GM12878 (cell line): ENCODE data around the gene APBB1IP. TPM values are rescaled to one million over a fixed set of nuclear protein-coding genes. Genes with fewer than 3 reads are reported as not detected.

Experiments used
- ATF7 ChIP-seq: fragments of 450-650 bp; IDR thresholded peaks from 2 replicates; pipeline ENCODE4 v1.6.1; 2016; ENCODE audit warnings: low read depth, mild to moderate bottlenecking
- BACH1 ChIP-seq: fragments of 450-650 bp; IDR thresholded peaks from 2 replicates; pipeline ENCODE4 v1.6.1; 2017; ENCODE audit warnings: mild to moderate bottlenecking, borderline replicate concordance
- BCL11A ChIP-seq: IDR thresholded peaks from 2 replicates; pipeline ENCODE4 v1.6.1; 2011; ENCODE audit warnings: low read depth, low read length
- BCL3 ChIP-seq: IDR thresholded peaks from 2 replicates; pipeline ENCODE4 v1.6.1; 2011; ENCODE audit warnings: borderline replicate concordance, low read depth, mild to moderate bottlenecking, moderate library complexity, low read length; ENCODE audit not compliant: insufficient read depth, poor library complexity, severe bottlenecking
- CEBPB ChIP-seq, 2 experiments: fragments of 150-350 bp in 1 of 2; IDR thresholded peaks; 2 replicates each; pipeline ENCODE4 v1.6.1; 2012 to 2014; ENCODE audit warnings: low read depth in 2 of 2, low read length in 2 of 2, borderline replicate concordance in 1 of 2, inconsistent platforms in 1 of 2
- CREM ChIP-seq: IDR thresholded peaks from 2 replicates; pipeline ENCODE4 v1.6.1; 2014; ENCODE audit warnings: antibody characterized with exemption, low read depth
- DPF2 ChIP-seq: fragments of 450-650 bp; IDR thresholded peaks from 2 replicates; pipeline ENCODE4 v1.6.1; 2017; ENCODE audit warnings: mild to moderate bottlenecking
- EED ChIP-seq: sonication (generic); IDR thresholded peaks from 2 replicates; pipeline ENCODE4 v1.6.1; 2016; ENCODE audit warnings: antibody characterized with exemption, low read depth
- HCFC1 ChIP-seq: fragments of 150-350 bp; IDR thresholded peaks from 2 replicates; pipeline ENCODE4 v1.6.1; 2014; ENCODE audit warnings: low read length
- HSF1 ChIP-seq: fragments of 150-350 bp; IDR thresholded peaks from 2 replicates; pipeline ENCODE4 v1.6.1; 2014; ENCODE audit warnings: mild to moderate bottlenecking, low read depth, low read length
- IRF5 ChIP-seq: fragments of 450-650 bp; IDR thresholded peaks from 2 replicates; pipeline ENCODE4 v1.6.1; 2017; ENCODE audit warnings: borderline replicate concordance
- JUND ChIP-seq: IDR thresholded peaks from 2 replicates; pipeline ENCODE4 v1.6.1; 2012; ENCODE audit warnings: low read depth, mild to moderate bottlenecking, low read length, improper control_type of control experiment, moderate library complexity
- KAT2A ChIP-seq: conservative IDR thresholded peaks from 2 replicates; pipeline ENCODE4 v1.6.1; 2011; ENCODE audit warnings: low read depth, low read length; ENCODE audit not compliant: control insufficient read depth
- PBX3 ChIP-seq: IDR thresholded peaks from 2 replicates; pipeline ENCODE4 v1.6.1; 2011; ENCODE audit warnings: mild to moderate bottlenecking, low read depth, low read length, moderate library complexity; ENCODE audit not compliant: insufficient replicate concordance
- POU2F2 ChIP-seq: IDR thresholded peaks from 3 replicates; pipeline ENCODE4 v1.6.1; 2011; ENCODE audit warnings: low read depth, mild to moderate bottlenecking, low read length, borderline replicate concordance
- SMARCA5 ChIP-seq: fragments of 450-650 bp; IDR thresholded peaks from 2 replicates; pipeline ENCODE4 v1.6.1; 2017; ENCODE audit warnings: mild to moderate bottlenecking
- SRF ChIP-seq, 2 experiments: IDR thresholded peaks; 2 replicates each; pipeline ENCODE4 v1.6.1; 2011; ENCODE audit warnings: low read depth in 2 of 2, low read length in 2 of 2, mild to moderate bottlenecking in 1 of 2, moderate library complexity in 1 of 2
- SUZ12 ChIP-seq: fragments of 200-600 bp; sonication (generic); IDR thresholded peaks from one replicate; pipeline ENCODE4 v1.6.1; 2018; ENCODE audit warnings: antibody characterized with exemption, mild to moderate bottlenecking; ENCODE audit not compliant: unreplicated experiment
- TCF7 ChIP-seq: IDR thresholded peaks from 2 replicates; pipeline ENCODE4 v1.6.1; 2014; ENCODE audit warnings: antibody characterized with exemption, borderline replicate concordance
- YY1 ChIP-seq: IDR thresholded peaks from 2 replicates; pipeline ENCODE4 v1.6.1; 2011; ENCODE audit warnings: low read depth, mild to moderate bottlenecking, low read length
- ZNF687 ChIP-seq: fragments of 450-650 bp; IDR thresholded peaks from 2 replicates; pipeline ENCODE4 v1.6.1; 2017; ENCODE audit warnings: mild to moderate bottlenecking, moderate library complexity
- polyA plus RNA-seq, 11 experiments: library from polyadenylated mRNA; depleted of rRNA in 4 of 11; unstranded in 6 of 11; stranded (reverse) in 5 of 11; fragments of >200 nt; fragmentation: Nextera tagmentation in 4 of 11; fragmentation: Illumina TruSeq in 1 of 11; extraction: Ambion mirVana in 4 of 11; extraction: Trizol in 1 of 11; gene quantifications; 1 replicate in 1 of 11; 2 replicates in 10 of 11; pipeline versions ENCODE4 v1.2.1 to v1.2.3, GENCODE V29; 2011 to 2016; ENCODE audit warnings: inconsistent platforms in 2 of 11, missing spikeins in 2 of 11, low read depth in 1 of 11
- total RNA-seq, 4 experiments: library from RNA; depleted of rRNA in 3 of 4; stranded (reverse); fragments of >200 nt in 3 of 4; fragmentation: Illumina TruSeq in 1 of 4; extraction: Trizol in 1 of 4; gene quantifications; 2 replicates each; pipeline versions ENCODE4 v1.2.1 to v1.2.3, GENCODE V29; 2013 to 2021

Gene APBB1IP
- total and polyA plus RNA-seq, 10 of the 15 experiments (the other 5 are each of a cell fraction or from before 2014, with no cell fraction given) = 7.3 to 67.4 (median 19.9) TPM

GRCh38 chr10:26430641-26431163, 7.4 kb upstream of the APBB1IP start (continued):
- no peak for TF ChIP-seq HSF1
- no peak for TF ChIP-seq CEBPB (IDR thresholded peaks at IDR 0.05; ENCODE audit: borderline replicate concordance in 1 of 2, low read depth in 2 of 2, low read length in 2 of 2)
- peak; percentile 52 for TF ChIP-seq YY1
- no peak for TF ChIP-seq IRF5
- TF ChIP-seq SMARCA5 = no peak
- TF ChIP-seq BCL3 = no peak
- no peak for TF ChIP-seq HCFC1
- no peak for TF ChIP-seq SRF (IDR thresholded peaks at IDR 0.05; ENCODE audit: low read depth in 2 of 2, low read length in 2 of 2)
- TF ChIP-seq EED = 0 out of 2 replicates have a peak, but pooled peaks have one; percentile 17
- peak; percentile 19; the same call in 1 of the 2 replicates for TF ChIP-seq CREM
- TF ChIP-seq BACH1 = peak; percentile 34; the same call in 1 of the 2 replicates
- peak; percentile 91 for TF ChIP-seq ATF7
- TF ChIP-seq TCF7 = no peak
- peak; percentile 85 for TF ChIP-seq DPF2
- TF ChIP-seq JUND = peak; percentile 80; the same call in 1 of the 2 replicates
- no peak for TF ChIP-seq SUZ12
- no peak for TF ChIP-seq KAT2A
- TF ChIP-seq POU2F2 = no peak
- TF ChIP-seq BCL11A = no peak
- TF ChIP-seq PBX3 = no peak
- peak; percentile 74 for TF ChIP-seq ZNF687
